ENCODE measurements around the gene EXOC3L2. TPM values are rescaled to one million over a fixed set of nuclear protein-coding genes. Genes with fewer than 3 reads are reported as not detected.
"Not testable (repeated sequence)": the region's sequence is repeated elsewhere in the genome, so short reads cannot be mapped to it uniquely, and the experiment has no call there.

The EXOC3L2 gene
- polyA plus RNA-seq, 3 donors: not detected

GRCh38 chr19:45234089-45234869 is 10.9 kb downstream of the EXOC3L2 start:
- no peak overlapping the region for H3K4me3 ChIP-seq (replicated peaks in 1 of 3; ENCODE audit: low read depth in 2 of 3, low read length in 3 of 3)
- peaks cover 36 to 41% (median 37%) of the 10 kb centered on the region in 3 donors for H3K27me3 Mint-ChIP-seq (ENCODE audit: low read depth in 3 of 3)
- H3K4me1 ChIP-seq (ENCODE audit: control insufficient read depth in 1 of 2, insufficient read depth in 2 of 2, low read length in 2 of 2): peaks cover 0 to 7% of the 10 kb centered on the region in 2 donors
- TF ChIP-seq CTCF (IDR thresholded peaks at IDR 0.05): no peak
- intact Hi-C loops (cut with micrococcal nuclease): no loop called here
- WGBS (ENCODE audit: insufficient coverage): 58% methylated on average over 92 of the region's 93 CpGs
- H3K9me3 ChIP-seq (replicated peaks in 1 of 2; ENCODE audit: control insufficient read depth in 1 of 2, insufficient read depth in 1 of 2, low read length in 2 of 2): no peaks in the 10 kb centered on the region
- H3K36me3 Mint-ChIP-seq: no peaks in the 10 kb centered on the region
- H3K4me1 Mint-ChIP-seq: peaks cover 9% of the 10 kb centered on the region
- DNase-seq: no peak
- no peak overlapping the region for H2AFZ ChIP-seq (ENCODE audit: insufficient read depth, low read depth, low read length, poor library complexity, severe bottlenecking)
- no peaks in the 10 kb centered on the region for H3K36me3 ChIP-seq (replicated peaks in 1 of 2; ENCODE audit: control insufficient read depth in 1 of 2, insufficient read depth in 2 of 2, low read length in 2 of 2)
- no peaks in the 10 kb centered on the region for H3K79me2 ChIP-seq (ENCODE audit: insufficient read depth, low read length)
- no peak overlapping the region for H3K9ac ChIP-seq (ENCODE audit: insufficient read depth, low read length, poor library complexity, severe bottlenecking)
- peaks cover 0 to 12% (median 0%) of the 10 kb centered on the region in 7 donors for H3K9me3 Mint-ChIP-seq
- no peak overlapping the region for H3K27ac Mint-ChIP-seq
- H3K4me2 ChIP-seq (replicated peaks; ENCODE audit: extremely low read depth, low read length, poor library complexity, severe bottlenecking): no peak overlapping the region
- no peaks in the 10 kb centered on the region for H4K20me1 ChIP-seq (ENCODE audit: insufficient read depth, low read length)
- H3K4me3 Mint-ChIP-seq: peak overlapping the region in 1 of 2 donors; percentile 61
- H3K27ac ChIP-seq (ENCODE audit: low read depth in 1 of 2, low read length in 2 of 2): no peak overlapping the region
- peaks cover 3 to 20% of the 10 kb centered on the region in 2 donors for H3K27me3 ChIP-seq (ENCODE audit: control insufficient read depth in 2 of 2, insufficient read depth in 2 of 2, low read length in 2 of 2)

GRCh38 chr19:45231891-45232290 is 13.3 kb downstream of the EXOC3L2 start:
- H3K9me3 Mint-ChIP-seq: peaks cover 0 to 12% (median 0%) of the 10 kb centered on the region in 7 donors

GRCh38 chr19:45229056-45229455 is 16.2 kb downstream of the EXOC3L2 start:
- DNase-seq; H3K4me2 ChIP-seq (replicated peaks; ENCODE audit: extremely low read depth, low read length, poor library complexity, severe bottlenecking); H3K36me3 ChIP-seq (replicated peaks in 1 of 2; ENCODE audit: control insufficient read depth in 1 of 2, insufficient read depth in 2 of 2, low read length in 2 of 2); H3K9me3 Mint-ChIP-seq; H3K27ac Mint-ChIP-seq; H3K9me3 ChIP-seq (replicated peaks in 1 of 2; ENCODE audit: control insufficient read depth in 1 of 2, insufficient read depth in 1 of 2, low read length in 2 of 2); H3K36me3 Mint-ChIP-seq; H3K4me1 ChIP-seq (ENCODE audit: control insufficient read depth in 1 of 2, insufficient read depth in 2 of 2, low read length in 2 of 2); H3K4me1 Mint-ChIP-seq; H2AFZ ChIP-seq (ENCODE audit: insufficient read depth, low read depth, low read length, poor library complexity, severe bottlenecking); H3K4me3 ChIP-seq (replicated peaks in 1 of 3; ENCODE audit: low read depth in 2 of 3, low read length in 3 of 3); H3K27me3 ChIP-seq (ENCODE audit: control insufficient read depth in 2 of 2, insufficient read depth in 2 of 2, low read length in 2 of 2); H3K27ac ChIP-seq (ENCODE audit: low read depth in 1 of 2, low read length in 2 of 2); H3K79me2 ChIP-seq (ENCODE audit: insufficient read depth, low read length); H3K9ac ChIP-seq (ENCODE audit: insufficient read depth, low read length, poor library complexity, severe bottlenecking); H4K20me1 ChIP-seq (ENCODE audit: insufficient read depth, low read length); H3K4me3 Mint-ChIP-seq; intact Hi-C loops (cut with micrococcal nuclease): not testable (repeated sequence)
- no CpG with 5 or more reads among the region's 2 CpGs for WGBS (ENCODE audit: insufficient coverage)
- H3K27me3 Mint-ChIP-seq (ENCODE audit: low read depth in 3 of 3): peaks cover 9 to 19% (median 16%) of the 10 kb centered on the region in 3 donors

More at GRCh38 chr19:45231891-45232290, 13.3 kb downstream of the EXOC3L2 start:
- 93% methylated on average over 3 of the region's 3 CpGs for WGBS (ENCODE audit: insufficient coverage)
- peak overlapping the region in 1 of 7 donors; percentile 68 for H3K27ac Mint-ChIP-seq
- H3K4me3 Mint-ChIP-seq: no peak overlapping the region
- H3K36me3 ChIP-seq (replicated peaks in 1 of 2; ENCODE audit: control insufficient read depth in 1 of 2, insufficient read depth in 2 of 2, low read length in 2 of 2): no peaks in the 10 kb centered on the region
- no peaks in the 10 kb centered on the region for H4K20me1 ChIP-seq (ENCODE audit: insufficient read depth, low read length)
- H3K4me3 ChIP-seq (replicated peaks in 1 of 3; ENCODE audit: low read depth in 2 of 3, low read length in 3 of 3): no peak overlapping the region
- TF ChIP-seq CTCF (IDR thresholded peaks at IDR 0.05): no peak
- no peak overlapping the region for H2AFZ ChIP-seq (ENCODE audit: insufficient read depth, low read depth, low read length, poor library complexity, severe bottlenecking)
- no peaks in the 10 kb centered on the region for H3K79me2 ChIP-seq (ENCODE audit: insufficient read depth, low read length)
- H3K9me3 ChIP-seq (replicated peaks in 1 of 2; ENCODE audit: control insufficient read depth in 1 of 2, insufficient read depth in 1 of 2, low read length in 2 of 2): no peaks in the 10 kb centered on the region
- H3K27me3 ChIP-seq (ENCODE audit: control insufficient read depth in 2 of 2, insufficient read depth in 2 of 2, low read length in 2 of 2): peaks cover 3 to 20% of the 10 kb centered on the region in 2 donors
- no peaks in the 10 kb centered on the region for H3K36me3 Mint-ChIP-seq
- DNase-seq: no peak
- H3K4me2 ChIP-seq (replicated peaks; ENCODE audit: extremely low read depth, low read length, poor library complexity, severe bottlenecking): no peak overlapping the region
- peaks cover 9% of the 10 kb centered on the region for H3K4me1 Mint-ChIP-seq
- intact Hi-C loops (cut with micrococcal nuclease): no loop called here
- H3K9ac ChIP-seq (ENCODE audit: insufficient read depth, low read length, poor library complexity, severe bottlenecking): no peak overlapping the region
- peaks cover 31 to 40% (median 38%) of the 10 kb centered on the region in 3 donors for H3K27me3 Mint-ChIP-seq (ENCODE audit: low read depth in 3 of 3)
- H3K4me1 ChIP-seq (ENCODE audit: control insufficient read depth in 1 of 2, insufficient read depth in 2 of 2, low read length in 2 of 2): peaks cover 0 to 7% of the 10 kb centered on the region in 2 donors
- no peak overlapping the region for H3K27ac ChIP-seq (ENCODE audit: low read depth in 1 of 2, low read length in 2 of 2)

Measured in CD14-positive monocyte (primary cell).